GM18909 (cell line): ENCODE results near the gene CNN3.

Experiments
- ATAC-seq: cut with Tn5 transposase; IDR thresholded peaks from one replicate; pipeline ENCODE4 v1.9.1; 2021; ENCODE audit warnings: mild to moderate bottlenecking; ENCODE audit not compliant: unreplicated experiment, poor library complexity

Gene CNN3

DNA sequence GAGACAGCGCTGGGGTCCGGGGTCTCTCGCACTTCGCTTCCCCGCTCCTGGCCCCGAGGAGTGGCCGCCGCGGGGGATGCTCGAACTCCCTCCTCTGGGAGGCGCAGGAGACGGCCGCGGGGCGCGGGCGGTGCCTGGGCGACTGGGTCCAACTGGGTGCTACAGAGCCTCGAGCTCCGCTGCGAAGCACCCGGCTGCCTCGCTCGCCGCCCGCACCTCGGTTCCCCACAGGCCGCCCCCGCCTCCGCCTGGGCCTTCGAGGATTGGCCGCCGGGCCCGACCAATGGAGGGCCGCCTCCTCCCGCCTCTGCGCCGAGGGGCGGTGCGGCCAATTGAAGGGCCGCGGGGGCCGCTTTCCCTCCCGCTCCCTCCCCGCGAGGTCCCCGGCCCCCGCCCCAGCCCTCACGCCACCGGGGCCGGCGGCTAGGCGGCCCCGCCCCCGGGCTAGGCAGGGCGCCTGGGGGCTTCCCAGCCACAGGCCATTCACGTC lies at the start of gene CNN3:
Gene CNN3, minus strand, starts transcription at position 196 of the 490 bp plus-strand sequence. CDS start 216 bp downstream, outside the sequence.
- peak; percentile 85 for ATAC-seq

DNA sequence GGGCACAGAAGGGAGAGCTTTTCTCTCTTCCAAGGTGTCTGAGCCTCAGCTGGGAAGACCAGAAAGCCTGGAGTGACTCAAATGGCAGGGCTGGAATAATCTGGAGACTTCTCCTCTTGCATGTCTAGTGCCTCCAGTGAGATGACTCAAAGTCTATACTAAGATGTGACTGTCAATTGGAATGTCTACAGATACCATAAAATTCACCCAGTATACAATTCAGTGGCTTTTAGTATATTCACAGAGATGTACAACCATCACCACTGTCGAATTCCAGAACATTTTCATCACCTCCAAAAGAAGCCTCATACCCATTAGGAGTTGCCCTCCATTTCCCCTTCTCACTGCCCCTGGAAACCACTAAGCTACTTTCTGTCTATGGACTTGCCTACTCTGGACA lies 47.9 kb upstream of the CNN3 start:
- ATAC-seq, result no peak

DNA sequence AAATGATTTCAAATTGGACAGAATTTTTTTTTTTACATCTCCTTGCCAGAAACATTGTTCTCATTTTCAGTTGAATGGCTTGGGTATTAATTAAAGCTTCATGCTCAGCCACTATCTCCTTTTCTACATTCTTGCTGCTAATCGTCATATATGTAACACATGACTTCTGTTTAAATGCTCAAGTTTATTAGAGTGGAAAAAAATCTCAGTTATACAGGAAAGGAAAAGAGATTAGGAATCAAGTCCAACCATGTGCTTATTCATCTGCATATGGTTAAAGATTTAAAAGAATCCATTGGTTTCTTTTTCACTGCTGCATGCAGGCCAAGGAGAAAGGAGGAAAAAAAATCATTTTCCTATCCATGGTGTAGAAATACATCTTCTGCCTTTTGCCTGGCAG lies 47.3 kb upstream of the CNN3 start:
- no peak for ATAC-seq

DNA sequence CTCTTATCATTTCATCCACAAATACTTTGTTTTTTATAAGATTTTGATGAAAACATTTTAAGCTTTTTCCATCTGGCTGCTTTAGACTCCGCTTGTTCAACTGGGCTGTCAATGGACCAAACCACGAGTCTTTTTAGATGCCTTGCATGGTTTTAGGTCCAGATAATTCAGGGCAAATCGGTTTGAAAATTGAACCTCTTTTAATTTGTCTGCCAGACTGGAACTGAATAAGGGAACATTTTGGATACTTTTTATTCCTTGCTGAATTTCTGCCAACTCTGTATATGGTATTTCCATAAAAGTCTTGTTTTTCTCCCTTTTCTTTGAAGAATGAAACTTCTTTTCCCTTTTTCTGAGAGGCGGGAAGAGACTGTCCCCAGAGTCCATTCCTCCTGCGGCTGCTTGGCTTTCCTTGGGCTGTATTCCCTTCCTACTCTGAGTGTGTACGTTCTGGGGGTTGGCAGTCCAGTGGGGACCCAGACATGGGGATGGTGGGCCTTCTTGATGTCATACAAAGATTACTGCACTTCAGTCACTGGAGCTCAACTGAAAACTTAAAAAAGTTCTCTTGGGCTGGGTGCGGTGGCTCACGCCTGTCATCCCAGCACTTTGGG lies 46.5 kb upstream of the CNN3 start:
- ATAC-seq, result no peak

DNA sequence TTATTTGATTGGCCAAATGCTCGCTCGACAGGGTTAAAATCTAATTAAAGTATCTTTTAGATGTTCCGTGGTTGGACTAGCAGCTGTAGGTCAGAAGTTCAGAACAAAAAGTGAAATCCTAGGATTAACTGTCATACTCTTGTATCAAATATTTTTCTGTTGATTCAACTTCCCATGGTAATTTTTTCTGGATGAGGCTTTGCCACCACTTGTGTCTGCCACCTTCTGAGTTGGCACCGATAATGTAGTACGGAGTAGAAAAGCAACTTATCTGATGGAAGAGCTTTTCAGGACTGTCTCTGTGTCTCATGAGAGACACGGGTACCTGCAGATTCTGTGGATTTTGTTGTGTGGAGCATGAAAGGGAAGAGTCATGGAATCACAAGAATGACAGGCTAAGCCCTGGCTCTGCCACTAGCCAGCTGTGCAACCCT lies 44.6 kb upstream of the CNN3 start:
- no peak for ATAC-seq

DNA sequence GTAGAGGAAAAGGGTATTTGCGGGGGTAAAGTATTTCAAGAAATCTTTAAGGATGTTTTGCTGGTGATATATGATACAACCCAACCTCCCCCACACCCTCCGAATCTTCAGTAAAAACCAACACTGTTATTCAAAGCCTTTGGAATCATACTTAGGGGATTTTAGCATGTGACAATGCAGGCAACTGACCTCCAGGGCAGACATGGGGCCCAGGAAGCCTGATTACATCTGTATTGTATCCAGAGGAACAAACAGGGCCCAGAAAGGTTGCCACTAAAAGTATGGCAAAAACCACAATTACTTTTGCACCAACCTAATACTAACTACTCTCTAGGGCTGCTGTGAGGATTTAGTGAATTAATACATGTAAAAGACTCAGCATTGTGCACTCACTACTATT lies 43.9 kb upstream of the CNN3 start:
- ATAC-seq, result no peak

DNA sequence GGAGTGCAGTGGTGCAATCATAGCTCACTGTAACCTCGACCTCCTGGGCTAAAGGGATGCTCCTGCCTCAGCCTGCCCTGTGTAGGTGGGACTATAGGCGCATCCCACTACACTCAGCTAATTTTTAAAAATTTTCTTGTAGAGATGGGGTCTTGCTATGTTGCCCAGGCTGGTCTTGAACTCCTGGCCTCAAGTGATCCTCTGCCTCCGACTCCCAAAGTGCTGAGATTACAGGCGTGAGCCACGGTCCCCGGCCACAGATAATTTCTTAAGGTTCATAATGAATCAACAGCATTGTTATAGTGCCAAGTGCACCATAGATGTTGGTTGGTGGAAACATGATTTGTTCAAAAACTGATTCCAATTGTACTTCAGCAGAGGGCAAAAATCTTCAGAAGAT lies 42.2 kb upstream of the CNN3 start:
- no peak for ATAC-seq

DNA sequence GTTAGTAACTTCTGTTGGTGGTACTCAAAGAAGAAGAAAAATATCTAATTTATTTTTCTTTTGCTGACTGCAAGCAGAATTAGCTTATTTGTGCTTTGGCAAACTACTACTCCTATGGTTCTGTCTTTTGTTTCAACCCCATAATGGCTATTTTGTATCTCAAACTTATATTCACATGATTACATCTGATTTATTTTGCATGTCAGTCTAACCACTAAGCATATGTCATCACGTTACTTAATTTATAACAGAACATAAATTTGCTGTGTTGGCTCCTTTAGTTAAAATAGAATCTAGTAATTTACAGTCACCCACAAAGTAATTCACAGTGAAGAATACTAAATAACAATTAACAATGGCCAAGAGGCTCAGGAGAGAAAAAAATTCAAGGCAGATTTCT lies 39.1 kb upstream of the CNN3 start:
- ATAC-seq, result no peak

DNA sequence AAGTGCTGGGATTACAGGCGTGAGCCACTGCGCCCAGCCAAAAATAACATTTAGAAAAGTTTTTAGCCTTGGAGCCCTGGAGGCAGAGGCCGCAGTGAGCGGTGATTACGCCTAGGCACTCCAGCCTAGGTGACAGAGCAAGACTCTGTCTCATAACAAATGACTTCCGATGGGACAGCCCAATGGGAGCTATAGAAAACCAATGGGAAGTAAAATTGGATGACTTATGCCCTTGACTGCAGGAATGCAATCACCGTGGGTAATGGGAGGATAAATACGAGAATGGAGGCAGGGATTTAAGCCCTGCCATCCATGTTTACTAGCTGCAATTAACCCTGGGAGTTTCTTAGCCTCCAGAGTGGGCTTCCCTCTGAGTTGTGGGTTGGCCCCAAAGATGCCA lies 37.0 kb upstream of the CNN3 start:
- ATAC-seq, result no peak

DNA sequence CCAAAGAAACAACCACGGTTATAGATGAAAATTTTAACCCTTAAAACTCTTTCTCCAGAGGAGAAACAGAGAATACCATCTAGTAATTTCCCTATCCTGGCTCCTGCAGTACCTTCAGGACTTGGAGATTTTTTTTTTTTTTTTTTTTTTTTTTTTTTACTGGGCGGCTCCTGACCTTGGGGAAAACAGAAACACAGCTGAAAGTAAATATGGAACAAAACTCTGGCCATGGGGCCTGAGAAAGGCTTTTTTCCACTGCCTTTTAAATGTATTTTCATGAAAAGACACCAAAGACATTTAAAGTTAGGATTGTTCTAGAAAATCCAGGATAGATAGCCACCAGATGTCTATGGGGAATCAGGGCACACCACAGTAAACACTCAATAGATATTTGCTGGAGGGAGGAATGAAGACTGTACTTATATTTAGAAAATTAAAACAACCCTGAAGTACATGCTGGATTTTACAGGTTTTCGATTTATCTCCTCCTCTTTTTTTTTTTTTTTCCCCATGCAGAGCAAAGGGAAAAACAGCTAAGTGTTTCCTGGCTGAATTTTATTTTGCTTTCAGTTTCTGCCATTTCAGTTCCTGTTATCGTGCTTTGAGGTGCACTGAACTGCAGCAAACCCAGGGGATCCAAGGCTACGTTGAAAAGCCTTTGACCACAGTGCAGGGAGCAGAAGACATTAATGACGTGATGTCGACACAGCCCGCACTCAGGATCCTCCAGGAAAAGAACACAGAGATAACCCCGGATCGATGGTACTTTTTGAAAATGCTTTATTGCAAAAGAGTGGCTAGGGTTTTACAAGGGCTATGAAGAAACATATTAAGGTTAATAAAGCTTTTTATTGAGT lies 35.7 kb upstream of the CNN3 start:
- peak; percentile 94 for ATAC-seq

DNA sequence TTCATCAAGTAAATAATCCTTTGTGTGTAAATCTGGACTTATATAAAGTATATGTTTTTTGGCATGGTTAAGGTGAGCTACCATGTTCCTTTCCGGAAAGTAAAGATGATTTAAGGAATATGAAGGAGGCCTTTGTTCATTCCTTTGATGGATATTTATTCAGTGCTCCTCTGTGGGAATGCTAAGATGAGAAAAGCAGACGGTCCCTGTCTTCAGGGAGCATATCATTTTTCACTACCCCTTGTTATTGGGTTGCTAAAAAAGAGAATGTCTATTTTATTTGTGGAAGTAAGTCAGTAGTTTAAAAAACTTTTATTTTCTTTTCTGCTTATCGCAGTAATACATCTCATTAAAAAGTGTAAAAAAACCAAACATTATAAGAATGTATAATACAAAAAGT lies 35.1 kb upstream of the CNN3 start:
- no peak for ATAC-seq

DNA sequence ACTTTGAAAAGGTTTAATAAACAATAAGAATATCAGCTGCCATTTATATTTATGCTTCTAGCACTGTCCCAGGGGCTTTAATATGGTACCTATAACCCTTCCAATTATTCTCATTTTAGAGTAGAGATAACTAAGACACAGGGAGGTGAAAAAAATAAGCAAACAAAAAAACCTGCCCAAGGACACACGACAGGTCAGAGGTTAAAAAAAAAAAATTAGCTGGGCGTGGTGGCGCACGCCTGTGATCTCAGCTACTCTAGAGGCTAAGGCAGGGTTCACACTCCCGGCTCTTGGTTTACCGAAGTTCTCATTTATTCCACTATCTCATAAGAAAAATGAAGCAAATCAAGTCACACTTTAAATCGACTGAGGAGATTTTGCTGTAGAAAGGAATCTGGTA lies 34.7 kb upstream of the CNN3 start:
- no peak for ATAC-seq

DNA sequence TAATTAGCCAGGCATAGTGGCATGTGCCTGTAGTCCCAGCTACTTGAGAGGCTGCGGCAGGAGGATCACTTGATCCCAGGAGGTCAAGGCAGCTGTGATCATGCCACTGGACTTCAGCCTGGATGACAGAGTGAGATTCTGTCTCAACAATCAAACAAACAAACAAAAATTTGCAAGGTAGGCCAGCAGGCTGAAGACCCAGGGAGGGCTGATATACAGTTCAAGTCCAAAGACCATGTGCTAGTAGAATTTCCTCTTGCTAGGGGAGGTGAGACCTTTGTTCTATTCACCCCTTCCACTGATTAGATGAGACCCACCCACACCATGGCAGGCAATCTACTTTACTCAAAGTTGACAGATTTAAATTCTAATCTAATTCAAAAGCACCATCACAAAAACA lies 31.2 kb upstream of the CNN3 start:
- ATAC-seq, result no peak

DNA sequence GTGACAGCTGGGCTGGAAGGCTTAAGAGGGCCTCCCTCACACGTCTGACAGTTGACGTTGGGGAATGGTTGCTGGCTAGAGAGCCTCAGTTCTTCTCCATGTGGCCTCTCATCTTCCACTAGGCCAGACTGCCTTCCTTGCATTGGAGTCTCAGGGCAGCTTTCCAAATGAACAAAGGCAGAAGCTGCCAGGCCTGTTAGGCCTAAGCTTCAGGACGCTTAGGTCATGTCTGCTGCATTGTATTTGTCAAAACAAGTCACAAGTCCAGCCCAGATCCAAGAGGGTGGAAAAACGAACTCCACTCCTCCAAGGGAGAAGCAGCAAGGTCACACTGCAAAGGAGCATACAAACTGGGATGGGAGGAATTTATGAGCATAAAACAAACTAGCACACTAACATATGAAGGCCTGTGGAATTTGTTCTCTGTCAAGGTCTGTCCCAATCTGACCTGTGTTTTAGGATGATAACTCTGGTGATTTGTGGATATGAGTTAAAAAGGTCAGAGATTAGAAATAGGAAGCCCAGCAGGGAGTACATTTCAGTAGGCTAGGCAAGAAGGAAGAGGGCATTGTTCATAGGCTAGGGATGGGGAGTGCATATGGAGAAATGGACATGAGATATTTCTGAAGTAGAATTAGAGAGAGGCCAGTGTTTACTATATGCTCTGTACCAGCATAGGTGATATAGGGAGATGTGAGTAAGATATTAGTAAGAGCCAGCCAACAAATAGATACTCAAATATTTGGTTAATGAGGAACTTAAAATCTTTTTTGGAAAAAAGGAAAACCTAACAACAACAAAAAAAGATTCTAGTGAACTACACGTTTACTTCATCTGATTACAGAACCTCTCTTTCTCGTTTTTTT lies 29.1 kb upstream of the CNN3 start:
- no peak for ATAC-seq

DNA sequence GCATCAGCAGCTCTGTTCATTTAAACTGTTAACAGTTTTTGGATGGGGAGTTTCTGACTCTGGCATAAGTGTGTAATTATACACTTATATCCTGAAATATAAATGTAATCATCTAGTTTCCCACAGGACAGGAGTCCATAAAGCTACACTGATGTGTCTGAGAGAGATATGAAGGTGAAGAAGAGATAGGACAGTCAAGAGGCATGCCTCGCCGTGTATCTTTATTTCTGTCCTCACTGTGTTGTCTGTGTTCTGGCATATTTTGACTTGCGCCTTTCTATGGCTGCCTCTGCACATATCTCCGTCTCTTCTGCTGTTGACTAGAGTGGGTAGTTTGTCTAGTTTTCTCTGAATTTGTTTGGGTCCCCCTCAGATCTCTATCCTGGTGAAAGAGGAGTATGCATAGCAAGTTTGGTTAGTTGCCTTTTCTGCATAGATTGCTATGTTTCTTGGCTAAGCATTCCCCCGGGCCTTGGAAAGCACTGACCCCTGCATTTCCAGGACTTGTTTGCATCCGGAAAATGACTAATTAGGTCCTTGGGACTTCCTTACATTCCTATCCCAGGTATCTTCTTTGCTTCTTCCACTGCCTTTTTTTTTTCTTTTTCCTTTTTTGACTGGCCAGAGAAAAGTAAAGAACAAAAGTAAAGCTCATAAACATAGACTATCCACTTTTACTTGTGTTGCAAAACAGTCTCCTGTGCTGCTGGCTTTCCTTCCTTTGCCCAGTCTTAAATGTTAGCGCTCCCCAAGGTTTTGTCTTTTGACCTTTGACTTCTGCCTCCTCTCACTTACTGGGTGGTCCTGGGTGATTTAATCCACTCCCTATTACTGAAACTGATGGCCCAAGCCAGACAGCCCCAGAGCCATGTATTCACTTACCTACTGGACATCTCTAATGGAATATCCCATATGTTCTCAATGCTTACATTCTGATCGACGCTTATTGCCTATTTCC lies 27.6 kb upstream of the CNN3 start:
- ATAC-seq, result no peak

DNA sequence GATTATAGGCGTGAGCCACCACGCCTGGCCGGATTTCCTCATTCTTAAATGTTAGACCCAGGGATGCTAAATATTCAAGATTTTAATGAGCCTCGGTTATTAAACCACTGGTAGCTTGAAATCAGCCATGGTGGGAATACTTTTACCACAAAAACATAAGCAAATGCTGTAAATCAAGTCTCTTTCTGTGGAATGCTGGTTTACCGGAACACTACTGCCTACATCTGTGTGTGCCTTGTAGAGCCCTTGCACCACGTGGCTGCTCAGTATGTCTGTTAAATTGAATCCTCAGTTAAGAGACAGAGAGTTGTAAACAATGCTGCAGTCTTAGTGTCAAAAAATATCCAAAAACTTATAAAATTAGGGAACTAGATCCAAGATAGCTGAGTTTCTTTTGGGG lies 26.8 kb upstream of the CNN3 start:
- no peak for ATAC-seq

DNA sequence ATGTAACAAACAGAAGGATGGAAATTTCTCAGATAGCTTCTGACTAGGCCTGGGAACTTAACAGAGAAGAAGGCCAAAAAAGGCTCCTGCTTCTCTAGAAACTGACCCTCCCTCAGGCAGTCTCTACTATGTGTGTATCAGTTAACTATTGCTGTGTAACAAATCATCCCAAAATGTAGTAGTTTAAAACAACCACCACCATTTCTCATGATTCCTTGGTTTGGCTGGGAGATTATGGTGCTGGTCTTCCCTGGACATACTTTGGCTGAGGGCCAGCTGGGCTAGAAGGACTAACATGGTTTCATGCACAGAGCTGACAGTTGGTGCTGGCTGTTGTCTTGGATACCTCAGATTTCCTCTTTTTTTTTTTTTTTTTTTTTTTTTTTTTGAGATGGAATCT lies 26.2 kb upstream of the CNN3 start:
- no peak for ATAC-seq

DNA sequence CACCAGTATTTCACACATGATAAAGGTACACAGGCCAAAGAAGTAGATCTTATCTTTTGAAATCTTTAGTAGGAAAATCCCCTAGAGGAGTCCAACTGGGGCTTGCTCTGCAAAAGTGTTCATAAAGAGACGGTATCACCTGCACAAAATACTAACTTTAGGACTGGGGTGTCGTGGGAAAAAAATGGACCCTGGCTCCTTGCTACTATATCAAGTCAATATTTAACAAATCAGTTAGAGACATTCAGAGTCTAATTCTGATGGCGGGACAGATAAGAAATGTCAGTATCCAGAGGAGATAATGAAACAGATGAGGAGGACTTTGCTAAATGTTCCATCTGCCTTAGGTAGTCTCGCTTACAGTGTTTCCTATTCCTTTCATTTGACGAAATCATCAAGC lies 25.6 kb upstream of the CNN3 start:
- no peak for ATAC-seq

DNA sequence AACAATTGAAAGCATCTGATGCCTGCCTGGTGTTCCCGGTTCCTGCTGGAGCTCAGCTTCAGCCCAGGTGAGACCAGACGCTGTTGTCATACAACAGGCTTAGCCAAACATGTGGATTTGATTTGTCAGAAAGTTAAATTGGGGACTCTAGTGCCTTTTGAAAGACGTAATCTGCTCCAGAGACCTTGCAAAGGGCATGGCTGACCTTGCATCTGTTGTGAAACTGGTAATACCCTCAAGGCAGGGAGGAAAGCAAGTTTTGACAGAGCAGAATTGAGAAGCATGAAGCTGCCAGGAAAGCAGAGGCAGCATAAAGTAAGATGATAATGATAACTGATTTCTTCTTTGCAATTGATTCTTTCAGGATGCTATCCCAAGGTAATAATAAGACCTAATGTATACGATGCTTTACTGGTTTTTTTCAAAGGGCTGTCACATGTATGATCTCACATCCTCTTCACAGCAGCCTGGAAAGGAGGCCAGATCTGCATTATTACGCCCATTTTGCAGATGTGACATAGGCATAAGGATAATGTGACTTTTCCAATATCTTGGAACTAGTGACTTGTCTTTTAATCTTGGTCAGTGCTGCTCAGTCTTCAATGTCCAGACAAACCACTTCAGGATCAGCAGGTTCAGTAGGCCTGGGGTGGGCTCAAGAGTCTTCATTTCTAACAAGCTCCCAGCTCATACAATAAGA lies 24.7 kb upstream of the CNN3 start:
- ATAC-seq, result no peak
